C4-2B (cell line): Measurements from ENCODE around the gene NKD1.

Source experiments
- H3K27ac ChIP-seq: fragments of 450-650 bp; 2 replicates; pipeline ENCODE4 v1.5.1; 2017
- CTCF ChIP-seq: fragments of 450-650 bp; conservative IDR thresholded peaks from 2 replicates; pipeline ENCODE4 v1.5.1; 2017; ENCODE audit warnings: mild to moderate bottlenecking
- ZFX ChIP-seq: fragments of 450-650 bp; IDR thresholded peaks from 2 replicates; pipeline ENCODE4 v1.6.1; 2017

NKD1 gene

GRCh38 chr16:50636753-50637374, 88.7 kb downstream of the NKD1 start:
- no peak for TF ChIP-seq ZFX
- TF ChIP-seq CTCF: no peak
- no peak overlapping the region for H3K27ac ChIP-seq

GRCh38 chr16:50637716-50638602, 89.8 kb downstream of the NKD1 start:
- TF ChIP-seq ZFX (no peak), CTCF (no peak)
- H3K27ac ChIP-seq: no peak overlapping the region

GRCh38 chr16:50638816-50639670, 90.8 kb downstream of the NKD1 start:
- no peak overlapping the region for H3K27ac ChIP-seq
- TF ChIP-seq CTCF (no peak), ZFX (no peak)

GRCh38 chr16:50640391-50640790, 92.2 kb downstream of the NKD1 start:
- TF ChIP-seq CTCF (no peak), ZFX (no peak)
- H3K27ac ChIP-seq: no peak overlapping the region

GRCh38 chr16:50640919-50641817, 93.0 kb downstream of the NKD1 start:
- TF ChIP-seq ZFX (no peak), CTCF (no peak)
- H3K27ac ChIP-seq: no peak overlapping the region

GRCh38 chr16:50641818-50642187, 93.6 kb downstream of the NKD1 start:
- TF ChIP-seq CTCF (no peak), ZFX (no peak)
- no peak overlapping the region for H3K27ac ChIP-seq
